ENCODE data around the gene EPX.

The EPX gene

DNA sequence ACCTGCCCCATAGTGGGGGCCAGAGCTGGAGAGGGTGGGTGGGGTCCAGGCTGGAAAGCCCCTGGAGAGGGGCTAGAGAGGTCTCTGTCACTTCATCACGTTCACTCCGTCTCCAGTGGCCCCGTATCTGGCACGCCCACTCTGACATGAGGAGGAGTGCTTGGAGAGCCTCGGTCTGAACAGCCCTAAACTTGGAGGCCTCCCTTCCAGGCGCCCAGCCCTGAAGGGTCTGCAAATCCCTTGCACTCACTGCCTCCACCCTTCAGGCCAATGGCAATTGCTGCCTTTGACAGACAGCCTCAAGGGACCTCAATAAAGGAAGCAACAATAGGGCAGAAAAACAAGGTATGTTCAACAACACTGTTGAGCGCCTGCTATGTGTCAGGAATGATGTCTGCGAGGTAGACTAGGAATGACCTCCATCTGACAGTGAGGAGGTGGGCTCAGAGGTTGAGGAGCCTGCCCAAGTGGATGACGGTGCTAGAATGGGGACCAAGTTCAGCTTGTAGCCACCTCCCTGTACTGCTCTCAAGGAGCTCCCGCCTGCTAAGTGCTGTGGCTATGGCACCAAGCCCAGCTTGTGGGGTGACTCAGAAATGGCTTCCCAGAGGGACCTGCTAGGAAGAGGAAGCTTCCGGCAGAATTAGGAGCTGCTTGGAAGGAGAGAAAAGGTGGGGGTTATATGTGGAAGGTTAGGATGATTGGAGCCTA lies 2.9 kb upstream of the EPX start (continued):
- TF ChIP-seq ZNF571 (tag by site-specific recombination; IDR thresholded peaks at IDR 0.05) = no peak
- TF ChIP-seq IKZF3 (tag by site-specific recombination; IDR thresholded peaks at IDR 0.05) = no peak
- TF ChIP-seq ZNF23 (tag by site-specific recombination; IDR thresholded peaks at IDR 0.05; ENCODE audit: borderline replicate concordance) = no peak
- no peak for TF ChIP-seq ZNF530 (tag by site-specific recombination; IDR thresholded peaks at IDR 0.05; ENCODE audit: low read depth)

DNA sequence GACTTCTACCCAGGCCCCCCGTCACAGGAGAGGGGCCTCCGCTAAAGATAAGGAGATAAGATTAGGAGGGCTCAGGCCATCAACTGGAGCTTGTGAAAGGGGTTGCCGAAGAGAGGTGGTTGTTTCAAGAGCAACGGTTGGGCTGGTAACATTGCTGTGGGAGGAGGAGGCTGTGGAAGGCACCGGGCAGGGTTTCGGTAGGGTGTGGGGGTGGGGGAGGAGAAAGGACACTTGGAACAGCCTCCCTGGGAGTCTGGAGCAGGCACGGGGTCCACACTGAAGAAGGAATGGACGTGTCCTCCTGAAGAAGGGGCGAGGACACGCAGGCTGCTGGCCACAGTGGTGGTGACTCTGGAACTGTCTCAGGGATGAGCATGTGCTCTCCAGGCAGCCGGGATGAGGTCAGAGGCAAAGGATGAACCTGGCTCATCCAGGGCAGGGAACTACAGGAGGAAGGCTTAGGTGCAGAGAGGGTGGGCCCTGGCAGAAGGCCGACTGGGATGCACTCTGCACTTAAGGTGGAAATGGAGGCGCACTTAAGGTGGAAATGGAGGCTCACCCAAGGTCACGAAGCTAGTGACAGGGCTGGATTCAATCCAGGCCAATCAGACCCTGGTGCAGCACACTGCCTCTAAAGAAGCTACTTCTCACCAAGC lies 1.2 kb upstream of the EPX start:
- Histone ChIP-seq H3K4me1 (ENCODE audit: control insufficient read depth, insufficient read depth, low read length) (no peaks in the 10 kb centered on the region), H3K4me3 (ENCODE audit: low read depth, low read length) (no peak overlapping the region), H3K9me3 (ENCODE audit: control insufficient read depth, insufficient read depth, low read depth, low read length) (no peaks in the 10 kb centered on the region), H3K36me3 (ENCODE audit: control insufficient read depth in 2 of 2, insufficient read depth in 1 of 2, low read length in 2 of 2) (no peaks in the 10 kb centered on the region), H3K27ac (ENCODE audit: extremely low read depth, low read depth, low read length) (no peak overlapping the region)
- ChIA-PET POLR2A (no interaction called here), CTCF (interaction anchor here (3.2 kb wide), 1 partner anchor 9 kb away, joined by 24 read pairs; no protein-coding TSS in a partner anchor)
- TF ChIP-seq REPIN1 (tag by site-specific recombination; IDR thresholded peaks at IDR 0.05; ENCODE audit: low read depth) (no peak), ZNF624 (tag by site-specific recombination; IDR thresholded peaks at IDR 0.05) (no peak), ZNF248 (tag by site-specific recombination; IDR thresholded peaks at IDR 0.05) (no peak), ZNF354C (tag by site-specific recombination; IDR thresholded peaks at IDR 0.05; ENCODE audit: borderline replicate concordance, low read depth) (no peak), ZNF549 (tag by site-specific recombination; IDR thresholded peaks at IDR 0.05) (no peak), ZNF335 (tag by site-specific recombination; conservative IDR thresholded peaks at IDR 0.05) (no peak), ZNF266 (tag by site-specific recombination; IDR thresholded peaks at IDR 0.05; ENCODE audit: low read depth) (no peak), ZFP41 (tag by site-specific recombination; IDR thresholded peaks at IDR 0.05; ENCODE audit: borderline replicate concordance) (no peak), ZFP69B (tag by site-specific recombination; IDR thresholded peaks at IDR 0.05) (peak; percentile 56; the same call in 1 of the 2 replicates), ZNF202 (tag by site-specific recombination; IDR thresholded peaks at IDR 0.05; ENCODE audit: borderline replicate concordance) (no peak), KLF10 (tag by site-specific recombination; IDR thresholded peaks at IDR 0.05) (no peak), ZNF169 (tag by site-specific recombination; IDR thresholded peaks at IDR 0.05) (no peak), ZNF791 (tag by site-specific recombination; IDR thresholded peaks at IDR 0.05) (no peak), ZNF341 (tag by site-specific recombination; IDR thresholded peaks at IDR 0.05; ENCODE audit: low read depth) (peak; percentile 68; the same call in 1 of the 2 replicates), ZNF239 (tag by site-specific recombination; IDR thresholded peaks at IDR 0.05) (no peak), ZNF324 (tag by site-specific recombination; IDR thresholded peaks at IDR 0.05) (no peak), KLF16 (tag by site-specific recombination; IDR thresholded peaks at IDR 0.05) (no peak), ZNF514 (tag by site-specific recombination; IDR thresholded peaks at IDR 0.05) (no peak)
- TF ChIP-seq, protein P1, sequence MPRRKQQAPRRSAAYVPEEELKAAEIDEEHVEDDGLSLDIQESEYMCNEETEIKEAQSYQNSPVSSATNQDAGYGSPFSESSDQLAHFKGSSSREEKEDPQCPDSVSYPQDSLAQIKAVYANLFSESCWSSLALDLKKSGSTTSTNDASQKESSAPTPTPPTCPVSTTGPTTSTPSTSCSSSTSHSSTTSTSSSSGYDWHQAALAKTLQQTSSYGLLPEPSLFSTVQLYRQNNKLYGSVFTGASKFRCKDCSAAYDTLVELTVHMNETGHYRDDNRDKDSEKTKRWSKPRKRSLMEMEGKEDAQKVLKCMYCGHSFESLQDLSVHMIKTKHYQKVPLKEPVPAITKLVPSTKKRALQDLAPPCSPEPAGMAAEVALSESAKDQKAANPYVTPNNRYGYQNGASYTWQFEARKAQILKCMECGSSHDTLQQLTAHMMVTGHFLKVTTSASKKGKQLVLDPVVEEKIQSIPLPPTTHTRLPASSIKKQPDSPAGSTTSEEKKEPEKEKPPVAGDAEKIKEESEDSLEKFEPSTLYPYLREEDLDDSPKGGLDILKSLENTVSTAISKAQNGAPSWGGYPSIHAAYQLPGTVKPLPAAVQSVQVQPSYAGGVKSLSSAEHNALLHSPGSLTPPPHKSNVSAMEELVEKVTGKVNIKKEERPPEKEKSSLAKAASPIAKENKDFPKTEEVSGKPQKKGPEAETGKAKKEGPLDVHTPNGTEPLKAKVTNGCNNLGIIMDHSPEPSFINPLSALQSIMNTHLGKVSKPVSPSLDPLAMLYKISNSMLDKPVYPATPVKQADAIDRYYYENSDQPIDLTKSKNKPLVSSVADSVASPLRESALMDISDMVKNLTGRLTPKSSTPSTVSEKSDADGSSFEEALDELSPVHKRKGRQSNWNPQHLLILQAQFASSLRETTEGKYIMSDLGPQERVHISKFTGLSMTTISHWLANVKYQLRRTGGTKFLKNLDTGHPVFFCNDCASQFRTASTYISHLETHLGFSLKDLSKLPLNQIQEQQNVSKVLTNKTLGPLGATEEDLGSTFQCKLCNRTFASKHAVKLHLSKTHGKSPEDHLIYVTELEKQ (tag by site-specific recombination; IDR thresholded peaks at IDR 0.05; ENCODE audit: borderline replicate concordance) = no peak
- TF ChIP-seq, protein P2, sequence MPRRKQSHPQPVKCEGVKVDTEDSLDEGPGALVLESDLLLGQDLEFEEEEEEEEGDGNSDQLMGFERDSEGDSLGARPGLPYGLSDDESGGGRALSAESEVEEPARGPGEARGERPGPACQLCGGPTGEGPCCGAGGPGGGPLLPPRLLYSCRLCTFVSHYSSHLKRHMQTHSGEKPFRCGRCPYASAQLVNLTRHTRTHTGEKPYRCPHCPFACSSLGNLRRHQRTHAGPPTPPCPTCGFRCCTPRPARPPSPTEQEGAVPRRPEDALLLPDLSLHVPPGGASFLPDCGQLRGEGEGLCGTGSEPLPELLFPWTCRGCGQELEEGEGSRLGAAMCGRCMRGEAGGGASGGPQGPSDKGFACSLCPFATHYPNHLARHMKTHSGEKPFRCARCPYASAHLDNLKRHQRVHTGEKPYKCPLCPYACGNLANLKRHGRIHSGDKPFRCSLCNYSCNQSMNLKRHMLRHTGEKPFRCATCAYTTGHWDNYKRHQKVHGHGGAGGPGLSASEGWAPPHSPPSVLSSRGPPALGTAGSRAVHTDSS (tag by site-specific recombination; IDR thresholded peaks at IDR 0.05) = no peak
- TF ChIP-seq, protein P3, sequence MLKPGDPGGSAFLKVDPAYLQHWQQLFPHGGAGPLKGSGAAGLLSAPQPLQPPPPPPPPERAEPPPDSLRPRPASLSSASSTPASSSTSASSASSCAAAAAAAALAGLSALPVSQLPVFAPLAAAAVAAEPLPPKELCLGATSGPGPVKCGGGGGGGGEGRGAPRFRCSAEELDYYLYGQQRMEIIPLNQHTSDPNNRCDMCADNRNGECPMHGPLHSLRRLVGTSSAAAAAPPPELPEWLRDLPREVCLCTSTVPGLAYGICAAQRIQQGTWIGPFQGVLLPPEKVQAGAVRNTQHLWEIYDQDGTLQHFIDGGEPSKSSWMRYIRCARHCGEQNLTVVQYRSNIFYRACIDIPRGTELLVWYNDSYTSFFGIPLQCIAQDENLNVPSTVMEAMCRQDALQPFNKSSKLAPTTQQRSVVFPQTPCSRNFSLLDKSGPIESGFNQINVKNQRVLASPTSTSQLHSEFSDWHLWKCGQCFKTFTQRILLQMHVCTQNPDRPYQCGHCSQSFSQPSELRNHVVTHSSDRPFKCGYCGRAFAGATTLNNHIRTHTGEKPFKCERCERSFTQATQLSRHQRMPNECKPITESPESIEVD (tag by site-specific recombination; IDR thresholded peaks at IDR 0.05) = no peak
- TF ChIP-seq, protein P4, sequence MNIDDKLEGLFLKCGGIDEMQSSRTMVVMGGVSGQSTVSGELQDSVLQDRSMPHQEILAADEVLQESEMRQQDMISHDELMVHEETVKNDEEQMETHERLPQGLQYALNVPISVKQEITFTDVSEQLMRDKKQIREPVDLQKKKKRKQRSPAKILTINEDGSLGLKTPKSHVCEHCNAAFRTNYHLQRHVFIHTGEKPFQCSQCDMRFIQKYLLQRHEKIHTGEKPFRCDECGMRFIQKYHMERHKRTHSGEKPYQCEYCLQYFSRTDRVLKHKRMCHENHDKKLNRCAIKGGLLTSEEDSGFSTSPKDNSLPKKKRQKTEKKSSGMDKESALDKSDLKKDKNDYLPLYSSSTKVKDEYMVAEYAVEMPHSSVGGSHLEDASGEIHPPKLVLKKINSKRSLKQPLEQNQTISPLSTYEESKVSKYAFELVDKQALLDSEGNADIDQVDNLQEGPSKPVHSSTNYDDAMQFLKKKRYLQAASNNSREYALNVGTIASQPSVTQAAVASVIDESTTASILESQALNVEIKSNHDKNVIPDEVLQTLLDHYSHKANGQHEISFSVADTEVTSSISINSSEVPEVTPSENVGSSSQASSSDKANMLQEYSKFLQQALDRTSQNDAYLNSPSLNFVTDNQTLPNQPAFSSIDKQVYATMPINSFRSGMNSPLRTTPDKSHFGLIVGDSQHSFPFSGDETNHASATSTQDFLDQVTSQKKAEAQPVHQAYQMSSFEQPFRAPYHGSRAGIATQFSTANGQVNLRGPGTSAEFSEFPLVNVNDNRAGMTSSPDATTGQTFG (tag by site-specific recombination; IDR thresholded peaks at IDR 0.05; ENCODE audit: borderline replicate concordance) = no peak
